ENCODE results near the gene TLE3. TPM values are rescaled to one million over a fixed set of nuclear protein-coding genes. Genes with fewer than 3 reads are reported as not detected.

Gene TLE3
- total and polyA plus RNA-seq, 2 of the 13 experiments (the other 11 are each of a cell fraction or from before 2014, with no cell fraction given): 11.9 to 13.8 TPM

DNA sequence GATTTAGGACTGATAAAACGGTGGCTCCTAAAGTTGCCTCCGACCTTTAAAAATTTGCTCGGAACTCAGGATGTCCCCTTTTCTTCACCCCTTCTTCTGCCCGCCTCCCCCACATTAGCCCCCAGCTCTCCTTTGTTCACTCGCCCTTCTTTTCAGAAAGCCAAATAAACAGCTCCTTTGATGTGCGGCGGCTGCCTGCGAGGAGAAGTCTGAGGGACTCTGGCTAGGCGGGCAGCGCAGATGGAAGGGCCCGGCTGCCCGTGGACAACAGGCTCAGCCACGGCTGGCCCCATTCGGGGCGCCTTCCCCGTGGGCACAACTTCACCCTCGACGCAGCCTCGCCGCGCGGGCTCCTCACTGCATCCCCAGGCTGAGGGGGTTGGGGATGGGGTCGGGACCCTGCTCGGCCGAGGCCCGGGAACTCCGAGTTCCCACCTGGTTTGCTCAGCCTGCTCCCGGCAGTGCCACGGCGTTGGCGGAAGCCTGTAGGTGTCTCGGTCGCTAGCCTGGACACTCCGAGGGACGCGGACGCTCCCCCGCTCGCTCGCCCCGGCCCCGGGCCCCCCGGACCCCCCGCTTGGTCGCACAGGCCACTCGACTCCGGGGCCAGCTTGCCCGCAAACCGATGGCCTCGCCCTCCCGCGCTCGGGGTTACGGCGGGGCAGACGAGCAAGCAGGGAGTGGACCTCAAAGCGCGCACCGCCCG lies 897 bp upstream of the TLE3 start (continued):
- TF ChIP-seq BORCS8-MEF2B (CRISPR knock-in tag; IDR thresholded peaks at IDR 0.05): no peak
- no peak for TF ChIP-seq FOXP1 (IDR thresholded peaks at IDR 0.05)
- TF ChIP-seq FOXP1 (CRISPR knock-in tag; IDR thresholded peaks at IDR 0.05): peak; percentile 76
- 0 out of 2 replicates have a peak, but pooled peaks have one; percentile 53 for TF ChIP-seq ZNF343 (CRISPR knock-in tag; IDR thresholded peaks at IDR 0.05)
- 0 out of 2 replicates have a peak, but pooled peaks have one; percentile 58 for TF ChIP-seq HOXA5 (CRISPR knock-in tag; IDR thresholded peaks at IDR 0.05)
- TF ChIP-seq, protein P1, sequence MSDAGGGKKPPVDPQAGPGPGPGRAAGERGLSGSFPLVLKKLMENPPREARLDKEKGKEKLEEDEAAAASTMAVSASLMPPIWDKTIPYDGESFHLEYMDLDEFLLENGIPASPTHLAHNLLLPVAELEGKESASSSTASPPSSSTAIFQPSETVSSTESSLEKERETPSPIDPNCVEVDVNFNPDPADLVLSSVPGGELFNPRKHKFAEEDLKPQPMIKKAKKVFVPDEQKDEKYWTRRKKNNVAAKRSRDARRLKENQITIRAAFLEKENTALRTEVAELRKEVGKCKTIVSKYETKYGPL (CRISPR knock-in tag; IDR thresholded peaks at IDR 0.05): no peak
- peak; percentile 17; the same call in 1 of the 2 replicates for TF ChIP-seq ETV5 (CRISPR knock-in tag; IDR thresholded peaks at IDR 0.05; ENCODE audit: borderline replicate concordance)
- peak; percentile 66; the same call in 1 of the 2 replicates for TF ChIP-seq ZNF746 (CRISPR knock-in tag; IDR thresholded peaks at IDR 0.05)
- TF ChIP-seq, protein P2, sequence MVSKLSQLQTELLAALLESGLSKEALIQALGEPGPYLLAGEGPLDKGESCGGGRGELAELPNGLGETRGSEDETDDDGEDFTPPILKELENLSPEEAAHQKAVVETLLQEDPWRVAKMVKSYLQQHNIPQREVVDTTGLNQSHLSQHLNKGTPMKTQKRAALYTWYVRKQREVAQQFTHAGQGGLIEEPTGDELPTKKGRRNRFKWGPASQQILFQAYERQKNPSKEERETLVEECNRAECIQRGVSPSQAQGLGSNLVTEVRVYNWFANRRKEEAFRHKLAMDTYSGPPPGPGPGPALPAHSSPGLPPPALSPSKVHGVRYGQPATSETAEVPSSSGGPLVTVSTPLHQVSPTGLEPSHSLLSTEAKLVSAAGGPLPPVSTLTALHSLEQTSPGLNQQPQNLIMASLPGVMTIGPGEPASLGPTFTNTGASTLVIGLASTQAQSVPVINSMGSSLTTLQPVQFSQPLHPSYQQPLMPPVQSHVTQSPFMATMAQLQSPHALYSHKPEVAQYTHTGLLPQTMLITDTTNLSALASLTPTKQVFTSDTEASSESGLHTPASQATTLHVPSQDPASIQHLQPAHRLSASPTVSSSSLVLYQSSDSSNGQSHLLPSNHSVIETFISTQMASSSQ (IDR thresholded peaks at IDR 0.05; ENCODE audit: low read depth): 0 out of 2 replicates have a peak, but pooled peaks have one; percentile 15
- TF ChIP-seq, protein P2 (CRISPR knock-in tag; IDR thresholded peaks at IDR 0.05; ENCODE audit: borderline replicate concordance): peak; percentile 72; the same call in 1 of the 2 replicates
- TF ChIP-seq SUZ12 (IDR thresholded peaks at IDR 0.05; ENCODE audit: low read depth, low read length): no peak
- TF ChIP-seq, protein P3, sequence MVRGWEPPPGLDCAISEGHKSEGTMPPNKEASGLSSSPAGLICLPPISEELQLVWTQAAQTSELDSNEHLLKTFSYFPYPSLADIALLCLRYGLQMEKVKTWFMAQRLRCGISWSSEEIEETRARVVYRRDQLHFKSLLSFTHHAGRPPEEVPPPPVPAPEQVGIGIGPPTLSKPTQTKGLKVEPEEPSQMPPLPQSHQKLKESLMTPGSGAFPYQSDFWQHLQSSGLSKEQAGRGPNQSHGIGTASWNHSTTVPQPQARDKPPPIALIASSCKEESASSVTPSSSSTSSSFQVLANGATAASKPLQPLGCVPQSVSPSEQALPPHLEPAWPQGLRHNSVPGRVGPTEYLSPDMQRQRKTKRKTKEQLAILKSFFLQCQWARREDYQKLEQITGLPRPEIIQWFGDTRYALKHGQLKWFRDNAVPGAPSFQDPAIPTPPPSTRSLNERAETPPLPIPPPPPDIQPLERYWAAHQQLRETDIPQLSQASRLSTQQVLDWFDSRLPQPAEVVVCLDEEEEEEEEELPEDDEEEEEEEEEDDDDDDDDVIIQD (CRISPR knock-in tag; IDR thresholded peaks at IDR 0.05; ENCODE audit: low read depth): no peak
- no peak for TF ChIP-seq ZNF709 (CRISPR knock-in tag; IDR thresholded peaks at IDR 0.05)
- peak; percentile 91 for TF ChIP-seq HNRNPLL (IDR thresholded peaks at IDR 0.05; ENCODE audit: low read depth, low read length, poor library complexity, severe bottlenecking)
- TF ChIP-seq POLR2G (IDR thresholded peaks at IDR 0.05; ENCODE audit: low read depth, low read length): peak; percentile 74
- peak; percentile 54; the same call in 1 of the 2 replicates for TF ChIP-seq RXRA (CRISPR knock-in tag; IDR thresholded peaks at IDR 0.05)
- TF ChIP-seq, protein P4, sequence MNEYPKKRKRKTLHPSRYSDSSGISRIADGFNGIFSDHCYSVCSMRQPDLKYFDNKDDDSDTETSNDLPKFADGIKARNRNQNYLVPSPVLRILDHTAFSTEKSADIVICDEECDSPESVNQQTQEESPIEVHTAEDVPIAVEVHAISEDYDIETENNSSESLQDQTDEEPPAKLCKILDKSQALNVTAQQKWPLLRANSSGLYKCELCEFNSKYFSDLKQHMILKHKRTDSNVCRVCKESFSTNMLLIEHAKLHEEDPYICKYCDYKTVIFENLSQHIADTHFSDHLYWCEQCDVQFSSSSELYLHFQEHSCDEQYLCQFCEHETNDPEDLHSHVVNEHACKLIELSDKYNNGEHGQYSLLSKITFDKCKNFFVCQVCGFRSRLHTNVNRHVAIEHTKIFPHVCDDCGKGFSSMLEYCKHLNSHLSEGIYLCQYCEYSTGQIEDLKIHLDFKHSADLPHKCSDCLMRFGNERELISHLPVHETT (CRISPR knock-in tag; conservative IDR thresholded peaks at IDR 0.05): 0 out of 2 replicates have a peak, but pooled peaks have one; percentile 20
- TF ChIP-seq, protein P5, sequence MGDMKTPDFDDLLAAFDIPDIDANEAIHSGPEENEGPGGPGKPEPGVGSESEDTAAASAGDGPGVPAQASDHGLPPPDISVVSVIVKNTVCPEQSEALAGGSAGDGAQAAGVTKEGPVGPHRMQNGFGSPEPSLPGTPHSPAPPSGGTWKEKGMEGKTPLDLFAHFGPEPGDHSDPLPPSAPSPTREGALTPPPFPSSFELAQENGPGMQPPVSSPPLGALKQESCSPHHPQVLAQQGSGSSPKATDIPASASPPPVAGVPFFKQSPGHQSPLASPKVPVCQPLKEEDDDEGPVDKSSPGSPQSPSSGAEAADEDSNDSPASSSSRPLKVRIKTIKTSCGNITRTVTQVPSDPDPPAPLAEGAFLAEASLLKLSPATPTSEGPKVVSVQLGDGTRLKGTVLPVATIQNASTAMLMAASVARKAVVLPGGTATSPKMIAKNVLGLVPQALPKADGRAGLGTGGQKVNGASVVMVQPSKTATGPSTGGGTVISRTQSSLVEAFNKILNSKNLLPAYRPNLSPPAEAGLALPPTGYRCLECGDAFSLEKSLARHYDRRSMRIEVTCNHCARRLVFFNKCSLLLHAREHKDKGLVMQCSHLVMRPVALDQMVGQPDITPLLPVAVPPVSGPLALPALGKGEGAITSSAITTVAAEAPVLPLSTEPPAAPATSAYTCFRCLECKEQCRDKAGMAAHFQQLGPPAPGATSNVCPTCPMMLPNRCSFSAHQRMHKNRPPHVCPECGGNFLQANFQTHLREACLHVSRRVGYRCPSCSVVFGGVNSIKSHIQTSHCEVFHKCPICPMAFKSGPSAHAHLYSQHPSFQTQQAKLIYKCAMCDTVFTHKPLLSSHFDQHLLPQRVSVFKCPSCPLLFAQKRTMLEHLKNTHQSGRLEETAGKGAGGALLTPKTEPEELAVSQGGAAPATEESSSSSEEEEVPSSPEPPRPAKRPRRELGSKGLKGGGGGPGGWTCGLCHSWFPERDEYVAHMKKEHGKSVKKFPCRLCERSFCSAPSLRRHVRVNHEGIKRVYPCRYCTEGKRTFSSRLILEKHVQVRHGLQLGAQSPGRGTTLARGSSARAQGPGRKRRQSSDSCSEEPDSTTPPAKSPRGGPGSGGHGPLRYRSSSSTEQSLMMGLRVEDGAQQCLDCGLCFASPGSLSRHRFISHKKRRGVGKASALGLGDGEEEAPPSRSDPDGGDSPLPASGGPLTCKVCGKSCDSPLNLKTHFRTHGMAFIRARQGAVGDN (CRISPR knock-in tag; IDR thresholded peaks at IDR 0.05): peak; percentile 3; the same call in 1 of the 2 replicates
